B cell (primary cell): Measurements from ENCODE around the gene ATP7B. TPM values are rescaled to one million over a fixed set of nuclear protein-coding genes. Genes with fewer than 3 reads are reported as not detected.

Experiments
- ATAC-seq: fragments of 200-7000 bp; cut with Tn5 transposase; one replicate; pipeline ENCODE4 v1.10.0; 2021; ENCODE audit warnings: low read depth, mild to moderate bottlenecking, moderate number of reproducible peaks, moderate library complexity
- CTCF ChIA-PET: fragments of 350-600 bp; sonication (Branson Sonifier 250); formaldehyde crosslinking; loops from one replicate; lab custom pipeline; 2021; ENCODE audit warnings: antibody characterized with exemption, inconsistent platforms; lab: Charles Lee
- POLR2A ChIA-PET: fragments of 350-600 bp; sonication (Branson Sonifier 250); formaldehyde crosslinking; loops from one replicate; lab custom pipeline; 2021; ENCODE audit warnings: antibody characterized with exemption; lab: Charles Lee
- DNase-seq: peaks from one replicate; pipeline ENCODE4 v3.0.0; 2013
- H2AFZ ChIP-seq: 2 replicates; pipeline ENCODE4 v1.6.1; 2012; ENCODE audit warnings: mild to moderate bottlenecking, low read depth, low read length; ENCODE audit not compliant: insufficient read depth, poor library complexity, severe bottlenecking
- H3K27ac ChIP-seq, 2 donors: 1 replicate in 1 of 2; 2 replicates in 1 of 2; pipeline ENCODE4 v1.5.1; 2012 to 2013; ENCODE audit warnings: low read length in 2 of 2, mild to moderate bottlenecking in 2 of 2, moderate library complexity in 1 of 2
- H3K27me3 ChIP-seq, 4 experiments: fragments of 200-600 bp in 1 of 4; sonication (generic) in 1 of 4; replicated peaks in 1 of 4; 1 replicate in 2 of 4; 2 replicates in 2 of 4; pipeline versions ENCODE4 v1.6.1 to v1.7.0; 2013 to 2016; ENCODE audit warnings: low read length in 3 of 4, mild to moderate bottlenecking in 2 of 4, mixed read lengths in 1 of 4, moderate library complexity in 1 of 4; ENCODE audit not compliant: insufficient read depth in 4 of 4, control insufficient read depth in 3 of 4; ENCODE audit errors: control extremely low read depth in 1 of 4
- H3K36me3 ChIP-seq, 2 experiments: replicated peaks in 1 of 2; 1 replicate in 1 of 2; 2 replicates in 1 of 2; pipeline versions ENCODE4 v1.6.1 to v1.7.1; 2013; ENCODE audit warnings: low read length in 1 of 2; ENCODE audit not compliant: insufficient read depth in 2 of 2, control insufficient read depth in 1 of 2; ENCODE audit errors: control extremely low read depth in 1 of 2, extremely low read depth in 1 of 2
- H3K4me1 ChIP-seq, 2 donors: fragments of 200-600 bp in 1 of 2; sonication (generic) in 1 of 2; 1 replicate in 1 of 2; 2 replicates in 1 of 2; pipeline versions ENCODE4 v1.5.1 to v1.6.1; 2013 to 2017; ENCODE audit warnings: low read length in 2 of 2; ENCODE audit not compliant: control insufficient read depth in 2 of 2, insufficient read depth in 2 of 2
- H3K4me2 ChIP-seq: replicated peaks from 2 replicates; pipeline ENCODE3; 2012; ENCODE audit warnings: mild to moderate bottlenecking, low read depth, low read length; ENCODE audit not compliant: poor library complexity, severe bottlenecking
- H3K4me3 ChIP-seq, 5 experiments: fragments of 200-600 bp in 1 of 5; sonication (generic) in 1 of 5; 1 replicate in 3 of 5; 2 replicates in 2 of 5; pipeline versions ENCODE4 v1.5.1 to v1.7.0; 2011 to 2016; ENCODE audit warnings: low read length in 4 of 5, mild to moderate bottlenecking in 4 of 5, low read depth in 2 of 5, control low read depth in 1 of 5, moderate library complexity in 1 of 5; ENCODE audit not compliant: insufficient read depth in 1 of 5; ENCODE audit errors: control extremely low read depth in 1 of 5, extremely low read depth in 1 of 5
- H3K79me2 ChIP-seq: fragments of 200-600 bp; sonication (generic); one replicate; pipeline ENCODE4 v1.6.0; 2016; ENCODE audit warnings: low read length; ENCODE audit not compliant: control insufficient read depth, insufficient read depth
- H3K9ac ChIP-seq: fragments of 200-600 bp; sonication (generic); 2 replicates; pipeline ENCODE4 v1.6.1; 2017; ENCODE audit warnings: mild to moderate bottlenecking, low read length, moderate library complexity
- H3K9me3 ChIP-seq, 3 donors: one replicate each; pipeline versions ENCODE4 v1.6.1 to v1.7.1; 2013; ENCODE audit warnings: low read length in 2 of 3; ENCODE audit not compliant: control insufficient read depth in 2 of 3, insufficient read depth in 1 of 3; ENCODE audit errors: control extremely low read depth in 1 of 3
- H4K20me1 ChIP-seq: 2 replicates; pipeline ENCODE4 v1.6.0; 2012; ENCODE audit warnings: mild to moderate bottlenecking, low read length; ENCODE audit not compliant: insufficient read depth, control insufficient read depth, poor library complexity, severe bottlenecking
- H3K27ac Mint-ChIP-seq: one replicate; pipeline ENCODE4 v1.8.0; 2021; ENCODE audit warnings: mixed read lengths
- H3K27me3 Mint-ChIP-seq: one replicate; pipeline ENCODE4 v1.8.0; 2021; ENCODE audit warnings: mixed read lengths
- H3K4me1 Mint-ChIP-seq: one replicate; pipeline ENCODE4 v1.8.0; 2021; ENCODE audit warnings: mixed read lengths
- H3K4me3 Mint-ChIP-seq: one replicate; pipeline ENCODE4 v1.8.0; 2021; ENCODE audit warnings: mixed read lengths
- H3K9me3 Mint-ChIP-seq: one replicate; pipeline ENCODE4 v1.8.0; 2022; ENCODE audit warnings: mixed read lengths; ENCODE audit not compliant: insufficient read depth
- EZH2 ChIP-seq: IDR thresholded peaks from 2 replicates; pipeline ENCODE4 v1.6.1; 2012; ENCODE audit warnings: borderline replicate concordance, low read depth, mild to moderate bottlenecking, moderate library complexity, low read length; ENCODE audit not compliant: insufficient read depth, poor library complexity, severe bottlenecking
- WGBS: methylation state at CpG from one replicate; pipeline ENCODE4 v1.1.5; 2013; ENCODE audit warnings: missing lambda C conversion rate; ENCODE audit not compliant: insufficient coverage; 5-methylcytosine and 5-hydroxymethylcytosine counted together
- intact Hi-C: fragments of 100-400 bp; cut with micrococcal nuclease; formaldehyde crosslinking; loops from one replicate; pipeline ENCODE4 v1.10.0; 2022
- polyA plus RNA-seq: library from polyadenylated mRNA; depleted of rRNA; stranded (reverse); fragments of >200 nt; gene quantifications from 2 replicates; pipeline ENCODE4 v1.2.3, GENCODE V29; 2012
- total RNA-seq, 2 donors: library from RNA; stranded (reverse); fragments of 120-200 nt in 1 of 2; gene quantifications; 1 replicate in 1 of 2; 2 replicates in 1 of 2; pipeline versions ENCODE4 v1.2.3 to v1.2.4, GENCODE V29; 2013 to 2022
- TF ChIP-seq, protein P1 (sequence below): fragments of 200-600 bp; IDR thresholded peaks from one replicate; pipeline ENCODE4 v1.8.0; 2022; ENCODE audit warnings: antibody characterized with exemption, mild to moderate bottlenecking

The ATP7B gene
- total and polyA plus RNA-seq, 2 donors (not counting 1 experiment from before 2014, with no cell fraction given) = 0.10 to 0.91 TPM

DNA sequence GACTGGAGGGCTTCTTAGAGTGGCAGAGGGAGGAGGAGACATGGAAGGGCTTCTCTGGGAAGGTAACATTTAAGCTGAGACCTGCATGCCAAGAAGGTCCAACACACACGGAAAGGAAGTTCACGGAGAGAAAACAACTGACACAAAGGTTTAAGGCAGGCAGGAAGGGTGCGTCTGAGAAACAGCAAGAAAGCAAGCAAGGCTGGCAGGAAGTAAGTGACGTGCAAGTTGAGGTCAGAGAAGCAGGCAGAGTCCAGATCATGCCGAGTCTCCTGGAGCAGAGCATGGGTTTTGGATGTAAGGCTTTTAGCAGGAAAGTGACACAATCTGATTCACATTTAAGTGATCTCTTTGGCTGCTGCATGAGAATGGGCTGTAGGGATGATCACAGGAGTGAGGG, 60.5 kb downstream of the ATP7B start:
- Mint-ChIP-seq H3K9me3 (no peaks in the 10 kb centered on the region), H3K27ac (no peak overlapping the region), H3K4me1 (no peaks in the 10 kb centered on the region), H3K27me3 (peaks cover 23% of the 10 kb centered on the region), H3K4me3 (no peak overlapping the region)
- Histone ChIP-seq H3K79me2 (no peaks in the 10 kb centered on the region), H4K20me1 (no peaks in the 10 kb centered on the region), H3K27ac (no peak overlapping the region), H3K9ac (no peak overlapping the region), H3K27me3 (no peaks in the 10 kb centered on the region), H3K36me3 (no peaks in the 10 kb centered on the region), H3K9me3 (peaks cover 0 to 6% (median 0%) of the 10 kb centered on the region in 3 donors), H2AFZ (no peak overlapping the region), H3K4me3 (no peak overlapping the region), H3K4me1 (no peaks in the 10 kb centered on the region), H3K4me2 (no peak overlapping the region)
- ATAC-seq (no peak), DNase-seq (no peak)
- ChIA-PET CTCF (no interaction called here), POLR2A (no interaction called here)
- TF ChIP-seq EZH2 = no peak
- TF ChIP-seq, protein P1, sequence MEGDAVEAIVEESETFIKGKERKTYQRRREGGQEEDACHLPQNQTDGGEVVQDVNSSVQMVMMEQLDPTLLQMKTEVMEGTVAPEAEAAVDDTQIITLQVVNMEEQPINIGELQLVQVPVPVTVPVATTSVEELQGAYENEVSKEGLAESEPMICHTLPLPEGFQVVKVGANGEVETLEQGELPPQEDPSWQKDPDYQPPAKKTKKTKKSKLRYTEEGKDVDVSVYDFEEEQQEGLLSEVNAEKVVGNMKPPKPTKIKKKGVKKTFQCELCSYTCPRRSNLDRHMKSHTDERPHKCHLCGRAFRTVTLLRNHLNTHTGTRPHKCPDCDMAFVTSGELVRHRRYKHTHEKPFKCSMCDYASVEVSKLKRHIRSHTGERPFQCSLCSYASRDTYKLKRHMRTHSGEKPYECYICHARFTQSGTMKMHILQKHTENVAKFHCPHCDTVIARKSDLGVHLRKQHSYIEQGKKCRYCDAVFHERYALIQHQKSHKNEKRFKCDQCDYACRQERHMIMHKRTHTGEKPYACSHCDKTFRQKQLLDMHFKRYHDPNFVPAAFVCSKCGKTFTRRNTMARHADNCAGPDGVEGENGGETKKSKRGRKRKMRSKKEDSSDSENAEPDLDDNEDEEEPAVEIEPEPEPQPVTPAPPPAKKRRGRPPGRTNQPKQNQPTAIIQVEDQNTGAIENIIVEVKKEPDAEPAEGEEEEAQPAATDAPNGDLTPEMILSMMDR = no peak
- intact Hi-C loops = no loop called here
- 71% methylated on average over 5 of the region's 5 CpGs for WGBS

DNA sequence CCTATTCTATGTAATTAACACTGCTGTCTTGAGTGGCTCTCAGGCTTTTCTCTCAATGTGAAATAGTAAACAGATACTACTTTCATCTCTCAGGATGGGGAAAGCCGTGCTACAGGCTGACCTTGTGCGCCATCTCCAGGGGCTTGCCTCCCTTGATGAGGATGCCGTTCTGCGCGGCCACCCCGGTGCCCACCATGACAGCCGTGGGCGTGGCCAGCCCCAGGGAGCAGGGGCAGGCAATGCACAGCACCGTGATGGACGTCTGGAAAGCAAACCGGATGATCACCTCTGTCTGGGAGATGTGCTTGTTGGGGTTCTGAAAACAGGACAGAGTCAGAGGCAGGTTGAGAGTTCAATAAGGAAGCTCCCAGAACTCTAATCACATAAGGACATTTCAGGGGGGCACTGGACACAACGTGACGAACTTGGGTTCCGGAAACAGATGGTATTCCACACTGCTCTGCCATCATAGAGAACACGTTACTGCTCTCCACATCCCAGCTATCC, 65.0 kb downstream of the ATP7B start:
- POLR2A ChIA-PET = no interaction called here
- H3K4me2 ChIP-seq = no peak overlapping the region
- no peak for TF ChIP-seq EZH2
- TF ChIP-seq, protein P1 = no peak

More for the DNA sequence above, 65.0 kb downstream of the ATP7B start:
- CTCF ChIA-PET = no interaction called here
- peaks cover 0 to 6% (median 0%) of the 10 kb centered on the region in 3 donors for H3K9me3 ChIP-seq
- peaks cover 0 to 7% of the 10 kb centered on the region in 2 donors for H3K4me1 ChIP-seq
- no peaks in the 10 kb centered on the region for H3K79me2 ChIP-seq
- Mint-ChIP-seq H3K4me3 (no peak overlapping the region), H3K9me3 (no peaks in the 10 kb centered on the region), H3K27ac (no peak overlapping the region), H3K4me1 (peaks cover 9% of the 10 kb centered on the region), H3K27me3 (peaks cover 24% of the 10 kb centered on the region)
- H4K20me1 ChIP-seq = no peaks in the 10 kb centered on the region
- ATAC-seq = no peak
- H3K36me3 ChIP-seq = no peaks in the 10 kb centered on the region
- H3K27me3 ChIP-seq = no peaks in the 10 kb centered on the region
- intact Hi-C loops = no loop called here
- H2AFZ ChIP-seq = no peak overlapping the region
- DNase-seq = no peak
- no peak overlapping the region for H3K9ac ChIP-seq
- H3K4me3 ChIP-seq = no peak overlapping the region
- 97% methylated on average over 14 of the region's 15 CpGs for WGBS
- no peak overlapping the region for H3K27ac ChIP-seq
